ENCODE measurements around the gene HBG2. TPM values are rescaled to one million over a fixed set of nuclear protein-coding genes. Genes with fewer than 3 reads are reported as not detected.

The HBG2 gene
- total and polyA plus RNA-seq, 12 donors = 0.12 to 1.0 (median 0.43) TPM; not detected in 8

GRCh38 chr11:5242208-5242607 lies 12.4 kb downstream of the HBG2 start:
- intact Hi-C loops (cut with DNase I) = no loop called here
- 59 to 63% methylated on average over 2 of the region's 2 CpGs for WGBS, 2 donors
- no peak for TF ChIP-seq CTCF (IDR thresholded peaks at IDR 0.05)

GRCh38 chr11:5241458-5241857 lies 13.1 kb downstream of the HBG2 start:
- ATAC-seq (no peak), DNase-seq (no peak)
- intact Hi-C loops (cut with DNase I) = no loop called here
- no peaks in the 10 kb centered on the region for H3K9me3 ChIP-seq
- H3K4me1 ChIP-seq = no peaks in the 10 kb centered on the region
- H3K36me3 ChIP-seq = no peaks in the 10 kb centered on the region
- H3K27ac ChIP-seq = no peak overlapping the region
- peaks cover 0 to 8% (median 0%) of the 10 kb centered on the region in 7 donors for H3K27me3 ChIP-seq
- no peak overlapping the region for H3K4me3 ChIP-seq
- no peak for TF ChIP-seq CTCF (IDR thresholded peaks at IDR 0.05)
- 53 to 58% methylated on average over 3 of the region's 3 CpGs for WGBS, 2 donors

More at GRCh38 chr11:5242208-5242607, 12.4 kb downstream of the HBG2 start:
- Histone ChIP-seq H3K4me3 (no peak overlapping the region), H3K9me3 (no peaks in the 10 kb centered on the region), H3K27ac (no peak overlapping the region), H3K36me3 (no peaks in the 10 kb centered on the region), H3K27me3 (peaks cover 0 to 8% (median 0%) of the 10 kb centered on the region in 7 donors), H3K4me1 (no peaks in the 10 kb centered on the region)
- DNase-seq (no peak), ATAC-seq (no peak)

GRCh38 chr11:5240458-5240857 lies 14.1 kb downstream of the HBG2 start:
- intact Hi-C loops (cut with DNase I) = no loop called here
- Histone ChIP-seq H3K36me3 (no peaks in the 10 kb centered on the region), H3K9me3 (no peaks in the 10 kb centered on the region), H3K27ac (no peak overlapping the region), H3K4me3 (no peak overlapping the region), H3K27me3 (peaks cover 0 to 8% (median 0%) of the 10 kb centered on the region in 7 donors), H3K4me1 (no peaks in the 10 kb centered on the region)
- 59 to 77% methylated on average over 2 of the region's 2 CpGs for WGBS, 2 donors
- no peak for TF ChIP-seq CTCF (IDR thresholded peaks at IDR 0.05)
- ATAC-seq = no peak
- DNase-seq = no peak

GRCh38 chr11:5240056-5240455 lies 14.5 kb downstream of the HBG2 start:
- 78 to 80% methylated on average over 1 of the region's 1 CpG for WGBS, 2 donors
- Histone ChIP-seq H3K27me3 (peaks cover 0 to 8% (median 0%) of the 10 kb centered on the region in 7 donors), H3K4me3 (no peak overlapping the region), H3K9me3 (no peaks in the 10 kb centered on the region), H3K4me1 (no peaks in the 10 kb centered on the region), H3K27ac (no peak overlapping the region), H3K36me3 (no peaks in the 10 kb centered on the region)
- DNase-seq = no peak
- no peak for TF ChIP-seq CTCF (IDR thresholded peaks at IDR 0.05)
- intact Hi-C loops (cut with DNase I) = no loop called here
- no peak for ATAC-seq
